B cell (primary cell): Measurements from ENCODE around the gene HEXIM2. TPM values are rescaled to one million over a fixed set of nuclear protein-coding genes. Genes with fewer than 3 reads are reported as not detected.

Experiments used
- ATAC-seq: fragments of 200-7000 bp; cut with Tn5 transposase; one replicate; pipeline ENCODE4 v1.10.0; 2021; ENCODE audit warnings: low read depth, mild to moderate bottlenecking, moderate number of reproducible peaks, moderate library complexity
- CTCF ChIA-PET: fragments of 350-600 bp; sonication (Branson Sonifier 250); formaldehyde crosslinking; loops from one replicate; lab custom pipeline; 2021; ENCODE audit warnings: antibody characterized with exemption, inconsistent platforms; lab: Charles Lee
- POLR2A ChIA-PET: fragments of 350-600 bp; sonication (Branson Sonifier 250); formaldehyde crosslinking; loops from one replicate; lab custom pipeline; 2021; ENCODE audit warnings: antibody characterized with exemption; lab: Charles Lee
- DNase-seq: peaks from one replicate; pipeline ENCODE4 v3.0.0; 2013
- H2AFZ ChIP-seq: 2 replicates; pipeline ENCODE4 v1.6.1; 2012; ENCODE audit warnings: mild to moderate bottlenecking, low read depth, low read length; ENCODE audit not compliant: insufficient read depth, poor library complexity, severe bottlenecking
- H3K27ac ChIP-seq, 2 donors: 1 replicate in 1 of 2; 2 replicates in 1 of 2; pipeline ENCODE4 v1.5.1; 2012 to 2013; ENCODE audit warnings: low read length in 2 of 2, mild to moderate bottlenecking in 2 of 2, moderate library complexity in 1 of 2
- H3K27me3 ChIP-seq, 4 experiments: fragments of 200-600 bp in 1 of 4; sonication (generic) in 1 of 4; replicated peaks in 1 of 4; 1 replicate in 2 of 4; 2 replicates in 2 of 4; pipeline versions ENCODE4 v1.6.1 to v1.7.0; 2013 to 2016; ENCODE audit warnings: low read length in 3 of 4, mild to moderate bottlenecking in 2 of 4, mixed read lengths in 1 of 4, moderate library complexity in 1 of 4; ENCODE audit not compliant: insufficient read depth in 4 of 4, control insufficient read depth in 3 of 4; ENCODE audit errors: control extremely low read depth in 1 of 4
- H3K36me3 ChIP-seq, 2 experiments: replicated peaks in 1 of 2; 1 replicate in 1 of 2; 2 replicates in 1 of 2; pipeline versions ENCODE4 v1.6.1 to v1.7.1; 2013; ENCODE audit warnings: low read length in 1 of 2; ENCODE audit not compliant: insufficient read depth in 2 of 2, control insufficient read depth in 1 of 2; ENCODE audit errors: control extremely low read depth in 1 of 2, extremely low read depth in 1 of 2
- H3K4me1 ChIP-seq, 2 donors: fragments of 200-600 bp in 1 of 2; sonication (generic) in 1 of 2; 1 replicate in 1 of 2; 2 replicates in 1 of 2; pipeline versions ENCODE4 v1.5.1 to v1.6.1; 2013 to 2017; ENCODE audit warnings: low read length in 2 of 2; ENCODE audit not compliant: control insufficient read depth in 2 of 2, insufficient read depth in 2 of 2
- H3K4me2 ChIP-seq: replicated peaks from 2 replicates; pipeline ENCODE3; 2012; ENCODE audit warnings: mild to moderate bottlenecking, low read depth, low read length; ENCODE audit not compliant: poor library complexity, severe bottlenecking
- H3K4me3 ChIP-seq, 5 experiments: fragments of 200-600 bp in 1 of 5; sonication (generic) in 1 of 5; 1 replicate in 3 of 5; 2 replicates in 2 of 5; pipeline versions ENCODE4 v1.5.1 to v1.7.0; 2011 to 2016; ENCODE audit warnings: low read length in 4 of 5, mild to moderate bottlenecking in 4 of 5, low read depth in 2 of 5, control low read depth in 1 of 5, moderate library complexity in 1 of 5; ENCODE audit not compliant: insufficient read depth in 1 of 5; ENCODE audit errors: control extremely low read depth in 1 of 5, extremely low read depth in 1 of 5
- H3K79me2 ChIP-seq: fragments of 200-600 bp; sonication (generic); one replicate; pipeline ENCODE4 v1.6.0; 2016; ENCODE audit warnings: low read length; ENCODE audit not compliant: control insufficient read depth, insufficient read depth
- H3K9ac ChIP-seq: fragments of 200-600 bp; sonication (generic); 2 replicates; pipeline ENCODE4 v1.6.1; 2017; ENCODE audit warnings: mild to moderate bottlenecking, low read length, moderate library complexity
- H3K9me3 ChIP-seq, 3 donors: one replicate each; pipeline versions ENCODE4 v1.6.1 to v1.7.1; 2013; ENCODE audit warnings: low read length in 2 of 3; ENCODE audit not compliant: control insufficient read depth in 2 of 3, insufficient read depth in 1 of 3; ENCODE audit errors: control extremely low read depth in 1 of 3
- H4K20me1 ChIP-seq: 2 replicates; pipeline ENCODE4 v1.6.0; 2012; ENCODE audit warnings: mild to moderate bottlenecking, low read length; ENCODE audit not compliant: insufficient read depth, control insufficient read depth, poor library complexity, severe bottlenecking
- H3K27ac Mint-ChIP-seq: one replicate; pipeline ENCODE4 v1.8.0; 2021; ENCODE audit warnings: mixed read lengths
- H3K27me3 Mint-ChIP-seq: one replicate; pipeline ENCODE4 v1.8.0; 2021; ENCODE audit warnings: mixed read lengths
- H3K4me1 Mint-ChIP-seq: one replicate; pipeline ENCODE4 v1.8.0; 2021; ENCODE audit warnings: mixed read lengths
- H3K4me3 Mint-ChIP-seq: one replicate; pipeline ENCODE4 v1.8.0; 2021; ENCODE audit warnings: mixed read lengths
- H3K9me3 Mint-ChIP-seq: one replicate; pipeline ENCODE4 v1.8.0; 2022; ENCODE audit warnings: mixed read lengths; ENCODE audit not compliant: insufficient read depth
- CTCF ChIP-seq: fragments of 200-600 bp; IDR thresholded peaks from one replicate; pipeline ENCODE4 v1.8.0; 2022; ENCODE audit warnings: antibody characterized with exemption, mild to moderate bottlenecking
- EZH2 ChIP-seq: IDR thresholded peaks from 2 replicates; pipeline ENCODE4 v1.6.1; 2012; ENCODE audit warnings: borderline replicate concordance, low read depth, mild to moderate bottlenecking, moderate library complexity, low read length; ENCODE audit not compliant: insufficient read depth, poor library complexity, severe bottlenecking
- WGBS: methylation state at CpG from one replicate; pipeline ENCODE4 v1.1.5; 2013; ENCODE audit warnings: missing lambda C conversion rate; ENCODE audit not compliant: insufficient coverage; 5-methylcytosine and 5-hydroxymethylcytosine counted together
- intact Hi-C: fragments of 100-400 bp; cut with micrococcal nuclease; formaldehyde crosslinking; loops from one replicate; pipeline ENCODE4 v1.10.0; 2022
- polyA plus RNA-seq: library from polyadenylated mRNA; depleted of rRNA; stranded (reverse); fragments of >200 nt; gene quantifications from 2 replicates; pipeline ENCODE4 v1.2.3, GENCODE V29; 2012
- total RNA-seq, 2 donors: library from RNA; stranded (reverse); fragments of 120-200 nt in 1 of 2; gene quantifications; 1 replicate in 1 of 2; 2 replicates in 1 of 2; pipeline versions ENCODE4 v1.2.3 to v1.2.4, GENCODE V29; 2013 to 2022

HEXIM2 gene
- total and polyA plus RNA-seq, 2 donors (not counting 1 experiment from before 2014, with no cell fraction given), result 3.7 to 10.0 TPM

- H3K27ac ChIP-seq, result no peak overlapping the region
- peaks cover 0 to 6% of the 10 kb centered on the region in 2 experiments for H3K36me3 ChIP-seq
- 98% methylated on average over 15 of the region's 23 CpGs for WGBS
- DNase-seq (no peak), ATAC-seq (no peak)
- no peaks in the 10 kb centered on the region for H3K27me3 Mint-ChIP-seq
- H3K4me1 ChIP-seq, result peaks cover 10 to 11% of the 10 kb centered on the region in 2 donors
- no peak overlapping the region for H3K9ac ChIP-seq
- no peaks in the 10 kb centered on the region for H3K9me3 Mint-ChIP-seq
- intact Hi-C loops, result no loop called here
- no peak overlapping the region for H3K4me3 Mint-ChIP-seq
- no peak overlapping the region for H3K27ac Mint-ChIP-seq
- H3K4me2 ChIP-seq, result no peak overlapping the region
- no peak overlapping the region for H2AFZ ChIP-seq
- ChIA-PET CTCF (no interaction called here), POLR2A (interaction anchor here (0.8 kb wide), 1 partner anchor 11 kb away, joined by 9 read pairs; no protein-coding TSS in a partner anchor)
- no peaks in the 10 kb centered on the region for H3K27me3 ChIP-seq
- H3K4me1 Mint-ChIP-seq, result peaks cover 12% of the 10 kb centered on the region
- no peaks in the 10 kb centered on the region for H3K79me2 ChIP-seq
- no peaks in the 10 kb centered on the region for H3K9me3 ChIP-seq
- TF ChIP-seq CTCF (no peak), EZH2 (no peak)
- no peak overlapping the region for H3K4me3 ChIP-seq
- H4K20me1 ChIP-seq, result no peaks in the 10 kb centered on the region
These were observed 48.9 kb upstream of the HEXIM2 start for GRCh38 chr17:45112559-45113423.

GRCh38 chr17:45113424-45113754 lies 48.3 kb upstream of the HEXIM2 start:
- no peak overlapping the region for H3K4me3 Mint-ChIP-seq
- H3K27ac Mint-ChIP-seq, result no peak overlapping the region
- no peak overlapping the region for H3K27ac ChIP-seq
- H3K79me2 ChIP-seq, result no peaks in the 10 kb centered on the region
- no peaks in the 10 kb centered on the region for H3K27me3 Mint-ChIP-seq
- H3K9me3 ChIP-seq, result no peaks in the 10 kb centered on the region
- H3K4me1 Mint-ChIP-seq, result peaks cover 12% of the 10 kb centered on the region
- H3K4me2 ChIP-seq, result no peak overlapping the region
- no peak overlapping the region for H3K4me3 ChIP-seq
- ATAC-seq (no peak), DNase-seq (no peak)
- intact Hi-C loops, result no loop called here
- WGBS, result 98% methylated on average over 9 of the region's 9 CpGs
- ChIA-PET CTCF (no interaction called here), POLR2A (no interaction called here)
- H3K36me3 ChIP-seq, result peaks cover 0 to under 1% of the 10 kb centered on the region in 2 experiments
- no peaks in the 10 kb centered on the region for H3K9me3 Mint-ChIP-seq
- no peaks in the 10 kb centered on the region for H4K20me1 ChIP-seq
- TF ChIP-seq CTCF (no peak), EZH2 (no peak)
- no peaks in the 10 kb centered on the region for H3K27me3 ChIP-seq
- H2AFZ ChIP-seq, result no peak overlapping the region
- H3K4me1 ChIP-seq, result peaks cover 10 to 11% of the 10 kb centered on the region in 2 donors
- H3K9ac ChIP-seq, result no peak overlapping the region
